Panc1 (cell line): Measurements from ENCODE around the gene UGT1A7. TPM values are rescaled to one million over a fixed set of nuclear protein-coding genes. Genes with fewer than 3 reads are reported as not detected.

Experiments used
- ATAC-seq: fragments of 200-7000 bp; cut with Tn5 transposase; 2 replicates; pipeline ENCODE4 v1.9.1; 2020; ENCODE audit warnings: mild to moderate bottlenecking, moderate library complexity
- BruUV-seq: library from RNA; stranded (reverse); fragments of 400-500 nt; replicated peaks from 2 replicates; lab custom pipeline; 2021; lab: Mats Ljungman, UMichigan
- CTCF ChIA-PET: fragments of 300-600 bp; sonication (Branson Sonifier 250); formaldehyde crosslinking; loops from one replicate; lab custom pipeline; 2022; ENCODE audit warnings: antibody characterized with exemption; lab: Charles Lee
- POLR2A ChIA-PET: fragments of 300-600 bp; sonication (Branson Sonifier 250); formaldehyde crosslinking; loops from one replicate; lab custom pipeline; 2022; ENCODE audit warnings: antibody characterized with exemption; lab: Charles Lee
- DNase-seq: peaks from one replicate; pipeline ENCODE4 v3.0.0-alpha.2; 2010; ENCODE audit warnings: low read depth, low spot score
- H3K27ac ChIP-seq: 2 replicates; pipeline ENCODE4 v1.5.1; 2011; ENCODE audit warnings: mild to moderate bottlenecking, low read length, inconsistent platforms
- H3K27me3 ChIP-seq: fragments of 200-500 bp; sonication (Bioruptor generic); 2 replicates; pipeline ENCODE4 v1.6.0; 2014; ENCODE audit warnings: low read length, inconsistent platforms; ENCODE audit not compliant: control insufficient read depth, insufficient read depth
- H3K36me3 ChIP-seq: fragments of 200-500 bp; sonication (Bioruptor generic); 2 replicates; pipeline ENCODE4 v1.5.1; 2014; ENCODE audit warnings: inconsistent platforms, mild to moderate bottlenecking, low read length, moderate library complexity; ENCODE audit not compliant: control insufficient read depth, insufficient read depth
- H3K4me1 ChIP-seq: 2 replicates; pipeline ENCODE4 v1.5.1; 2011; ENCODE audit warnings: inconsistent platforms, mild to moderate bottlenecking, low read length, moderate library complexity; ENCODE audit not compliant: control insufficient read depth, insufficient read depth
- H3K4me3 ChIP-seq, 2 experiments: 2 replicates each; pipeline ENCODE4 v1.5.1; 2011 to 2012; ENCODE audit warnings: low read depth in 2 of 2, low read length in 2 of 2, mild to moderate bottlenecking in 2 of 2, inconsistent platforms in 1 of 2, moderate library complexity in 1 of 2
- H3K9me3 ChIP-seq: fragments of 200-500 bp; sonication (Bioruptor generic); 2 replicates; pipeline ENCODE4 v1.5.1; 2014; ENCODE audit warnings: low read depth, mild to moderate bottlenecking, inconsistent platforms, low read length, moderate library complexity; ENCODE audit not compliant: control insufficient read depth, insufficient read depth
- CTCF ChIP-seq: fragments of 450-650 bp; IDR thresholded peaks from 2 replicates; pipeline ENCODE4 v1.5.1; 2017; ENCODE audit warnings: mild to moderate bottlenecking
- POLR2AphosphoS5 ChIP-seq: IDR thresholded peaks from 2 replicates; pipeline ENCODE4 v1.6.1; 2012; ENCODE audit warnings: mild to moderate bottlenecking, low read depth, low read length, moderate library complexity
- SIN3A ChIP-seq: IDR thresholded peaks from 2 replicates; pipeline ENCODE4 v1.6.1; 2012; ENCODE audit warnings: low read depth, mild to moderate bottlenecking, low read length, moderate library complexity, borderline replicate concordance; ENCODE audit not compliant: insufficient read depth
- TCF7L2 ChIP-seq: IDR thresholded peaks from 2 replicates; pipeline ENCODE4 v1.6.1; 2011; ENCODE audit warnings: mild to moderate bottlenecking, low read depth, low read length, inconsistent platforms
- in situ Hi-C: cut with HindIII; loops from 2 replicates; pipeline ENCODE4 v1.10.0; 2016; ENCODE audit warnings: low sequenced_read_pairs, low pct_unique_long_range_greater_than_20kb
- intact Hi-C: fragments of 100-400 bp; cut with micrococcal nuclease; formaldehyde crosslinking; loops from one replicate; pipeline ENCODE4 v1.10.0; 2022; ENCODE audit not compliant: unreplicated experiment
- total RNA-seq: library from RNA; stranded (reverse); gene quantifications from one replicate; pipeline ENCODE4 v1.2.1, GENCODE V29; 2021; ENCODE audit not compliant: unreplicated experiment
- TF ChIP-seq, protein P1 (sequence below), 2 experiments: IDR thresholded peaks; 2 replicates each; pipeline ENCODE4 v1.6.1; 2011 to 2012; ENCODE audit warnings: low read depth in 2 of 2, control low read depth in 1 of 2, low read length in 1 of 2, mild to moderate bottlenecking in 1 of 2, moderate library complexity in 1 of 2; ENCODE audit not compliant: insufficient read depth in 1 of 2

Gene UGT1A7
- total RNA-seq, 1 experiment from 2014 or later, result not detected

DNA sequence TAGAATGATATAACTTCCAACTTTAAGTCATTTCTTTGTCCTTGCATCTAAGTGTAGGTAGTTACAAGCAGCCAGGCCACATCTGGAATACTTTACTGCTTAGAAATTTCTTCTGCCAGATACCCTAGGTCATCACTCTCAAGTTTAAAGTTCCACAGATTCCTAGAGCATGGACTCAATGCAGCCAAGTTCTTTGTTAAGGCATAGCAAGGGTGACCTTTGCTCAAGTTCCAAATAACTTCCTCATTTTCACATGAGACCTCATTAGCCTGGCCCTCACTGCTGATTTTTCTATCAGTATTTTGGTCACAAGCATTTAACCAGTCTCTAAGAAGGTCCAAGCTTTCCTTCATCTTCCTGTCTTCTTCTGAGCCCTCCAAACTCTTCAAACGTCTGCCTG is 17.8 kb upstream of the UGT1A7 start:
- Histone ChIP-seq H3K27ac (no peak overlapping the region), H3K36me3 (no peaks in the 10 kb centered on the region), H3K9me3 (no peaks in the 10 kb centered on the region), H3K4me3 (no peak overlapping the region), H3K27me3 (peaks cover 6% of the 10 kb centered on the region), H3K4me1 (no peaks in the 10 kb centered on the region)
- ChIA-PET POLR2A (no interaction called here), CTCF (no interaction called here)
- intact Hi-C loops (no loop called here), in situ Hi-C loops (no loop called here)
- DNase-seq (no peak), ATAC-seq (no peak)
- TF ChIP-seq, protein P1, sequence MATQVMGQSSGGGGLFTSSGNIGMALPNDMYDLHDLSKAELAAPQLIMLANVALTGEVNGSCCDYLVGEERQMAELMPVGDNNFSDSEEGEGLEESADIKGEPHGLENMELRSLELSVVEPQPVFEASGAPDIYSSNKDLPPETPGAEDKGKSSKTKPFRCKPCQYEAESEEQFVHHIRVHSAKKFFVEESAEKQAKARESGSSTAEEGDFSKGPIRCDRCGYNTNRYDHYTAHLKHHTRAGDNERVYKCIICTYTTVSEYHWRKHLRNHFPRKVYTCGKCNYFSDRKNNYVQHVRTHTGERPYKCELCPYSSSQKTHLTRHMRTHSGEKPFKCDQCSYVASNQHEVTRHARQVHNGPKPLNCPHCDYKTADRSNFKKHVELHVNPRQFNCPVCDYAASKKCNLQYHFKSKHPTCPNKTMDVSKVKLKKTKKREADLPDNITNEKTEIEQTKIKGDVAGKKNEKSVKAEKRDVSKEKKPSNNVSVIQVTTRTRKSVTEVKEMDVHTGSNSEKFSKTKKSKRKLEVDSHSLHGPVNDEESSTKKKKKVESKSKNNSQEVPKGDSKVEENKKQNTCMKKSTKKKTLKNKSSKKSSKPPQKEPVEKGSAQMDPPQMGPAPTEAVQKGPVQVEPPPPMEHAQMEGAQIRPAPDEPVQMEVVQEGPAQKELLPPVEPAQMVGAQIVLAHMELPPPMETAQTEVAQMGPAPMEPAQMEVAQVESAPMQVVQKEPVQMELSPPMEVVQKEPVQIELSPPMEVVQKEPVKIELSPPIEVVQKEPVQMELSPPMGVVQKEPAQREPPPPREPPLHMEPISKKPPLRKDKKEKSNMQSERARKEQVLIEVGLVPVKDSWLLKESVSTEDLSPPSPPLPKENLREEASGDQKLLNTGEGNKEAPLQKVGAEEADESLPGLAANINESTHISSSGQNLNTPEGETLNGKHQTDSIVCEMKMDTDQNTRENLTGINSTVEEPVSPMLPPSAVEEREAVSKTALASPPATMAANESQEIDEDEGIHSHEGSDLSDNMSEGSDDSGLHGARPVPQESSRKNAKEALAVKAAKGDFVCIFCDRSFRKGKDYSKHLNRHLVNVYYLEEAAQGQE (IDR thresholded peaks at IDR 0.05; ENCODE audit: insufficient read depth in 1 of 2, low read depth in 2 of 2, low read length in 1 of 2), result no peak
- TF ChIP-seq TCF7L2 (no peak), CTCF (no peak), POLR2AphosphoS5 (no peak), SIN3A (no peak)
- no TSS peak for BruUV-seq

- intact Hi-C loops (no loop called here), in situ Hi-C loops (no loop called here)
- CTCF ChIA-PET, result no interaction called here
- Histone ChIP-seq H3K4me3 (no peak overlapping the region), H3K4me1 (no peaks in the 10 kb centered on the region), H3K27ac (no peak overlapping the region), H3K36me3 (no peaks in the 10 kb centered on the region), H3K9me3 (no peaks in the 10 kb centered on the region), H3K27me3 (no peaks in the 10 kb centered on the region)
- no peak for ATAC-seq
- DNase-seq, result no peak
- TF ChIP-seq TCF7L2 (no peak), SIN3A (no peak), POLR2AphosphoS5 (no peak), CTCF (no peak)
- TF ChIP-seq, protein P1 (IDR thresholded peaks at IDR 0.05; ENCODE audit: insufficient read depth in 1 of 2, low read depth in 2 of 2, low read length in 1 of 2), result no peak
- BruUV-seq, result no TSS peak
- POLR2A ChIA-PET, result no interaction called here
Measured at GRCh38 chr2:233668605-233669260, 13.0 kb upstream of the UGT1A7 start.
